Stimulated activated CD4-positive, alpha-beta T cell treated with anti-CD3 and anti-CD28 coated beads, Interleukin-12 subunit alpha, Interleukin-12 subunit beta, amount 100 ng/mL, for 4 hours (primary cell): ENCODE results near the gene RAB8B.

Source experiments
- DNase-seq: peaks from one replicate; pipeline ENCODE4 v3.0.0-alpha.2; 2020

RAB8B gene

DNA sequence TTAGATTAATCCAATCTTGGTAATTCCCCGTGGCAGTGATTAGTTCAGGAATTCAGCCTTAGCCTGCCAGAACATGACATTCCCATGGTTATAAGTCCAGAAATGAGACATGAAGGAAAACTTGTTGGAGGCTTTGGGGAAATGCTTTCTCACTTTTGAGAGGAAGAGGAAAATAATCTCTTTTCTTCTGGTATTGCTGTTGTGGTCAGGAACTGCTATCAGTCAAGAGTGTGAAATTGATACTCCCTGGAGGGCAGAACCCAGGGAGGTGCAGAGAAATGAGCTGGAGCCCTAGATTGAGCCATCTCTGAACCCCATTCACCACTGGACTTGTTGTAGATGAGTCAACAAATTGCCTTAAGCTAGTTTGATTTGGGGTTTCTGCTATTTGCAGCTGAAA lies 49.4 kb downstream of the RAB8B start:
- no peak for DNase-seq

DNA sequence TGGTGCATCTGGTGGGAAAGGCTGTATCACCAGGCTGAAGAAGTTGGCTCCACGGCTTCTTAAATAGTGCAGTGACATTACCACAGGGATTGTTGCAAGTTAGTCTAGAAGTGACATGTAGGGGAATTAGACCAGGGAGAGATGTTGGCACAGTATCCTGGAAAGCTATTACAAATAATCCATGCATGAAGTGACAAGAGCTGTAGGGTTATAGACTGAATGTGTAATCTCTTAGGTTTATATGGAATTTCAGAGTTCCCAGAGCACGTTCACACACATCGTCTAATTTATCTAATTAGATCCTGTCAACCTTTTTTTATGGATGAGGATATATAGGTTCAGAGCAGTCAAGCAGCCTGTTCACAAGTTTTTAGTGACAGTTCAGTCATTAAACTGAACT lies 50.7 kb downstream of the RAB8B start:
- no peak for DNase-seq

DNA sequence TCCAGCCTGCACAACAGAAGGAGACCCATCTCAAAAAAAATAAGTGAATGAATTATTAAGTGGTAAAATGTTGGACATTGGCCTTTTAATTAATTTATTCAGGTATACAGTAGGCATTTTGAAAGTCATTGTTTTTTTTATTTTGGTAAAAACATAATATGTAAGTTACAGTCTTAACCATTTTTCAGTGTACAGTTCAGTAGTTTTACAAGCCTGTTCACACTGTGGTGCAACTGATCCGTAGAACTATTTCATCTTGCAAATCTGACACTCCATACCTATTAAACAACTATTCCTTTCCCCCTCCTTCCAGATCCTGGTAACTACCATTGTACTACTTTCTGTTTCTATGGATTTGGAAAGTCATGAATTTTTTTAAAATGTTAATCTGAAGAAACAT lies 51.9 kb downstream of the RAB8B start:
- DNase-seq, result no peak

DNA sequence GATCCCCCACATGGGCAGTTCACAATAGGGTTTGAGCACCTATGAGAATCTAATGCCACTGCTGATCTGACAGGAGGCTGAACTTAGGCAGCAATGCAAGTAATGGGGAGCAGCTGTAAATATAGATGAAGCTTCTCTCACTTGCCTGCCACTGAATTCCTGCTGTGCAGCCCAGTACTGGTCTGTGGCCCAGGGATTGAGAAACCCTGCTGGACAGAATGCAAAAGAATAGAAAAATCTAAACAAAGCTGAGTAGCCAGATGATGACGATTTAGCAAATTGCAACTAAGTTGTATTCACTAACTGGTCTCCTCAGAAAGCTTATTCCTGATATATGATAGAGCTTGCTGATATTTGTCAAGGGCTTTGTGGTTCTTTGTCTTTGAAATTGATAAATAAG lies 53.7 kb downstream of the RAB8B start:
- DNase-seq, result no peak

DNA sequence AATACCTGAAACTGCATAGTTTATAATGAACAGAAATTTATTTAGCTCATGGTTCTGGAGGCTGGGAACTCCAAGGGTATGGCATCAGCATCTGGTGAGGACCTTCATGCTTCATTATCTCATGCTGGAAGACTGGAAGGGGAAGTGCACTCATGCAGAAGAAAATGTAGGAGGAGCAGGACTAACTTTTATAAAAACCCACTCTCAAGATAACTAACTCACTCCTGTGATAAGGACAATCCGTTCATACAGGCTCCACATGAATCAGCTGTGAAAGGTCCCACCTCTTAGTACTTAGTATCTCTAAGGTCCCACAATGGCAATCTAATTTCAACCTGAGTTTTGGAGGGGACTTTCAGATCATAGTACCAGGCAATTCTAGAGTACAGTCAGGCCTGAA lies 54.4 kb downstream of the RAB8B start:
- no peak for DNase-seq

DNA sequence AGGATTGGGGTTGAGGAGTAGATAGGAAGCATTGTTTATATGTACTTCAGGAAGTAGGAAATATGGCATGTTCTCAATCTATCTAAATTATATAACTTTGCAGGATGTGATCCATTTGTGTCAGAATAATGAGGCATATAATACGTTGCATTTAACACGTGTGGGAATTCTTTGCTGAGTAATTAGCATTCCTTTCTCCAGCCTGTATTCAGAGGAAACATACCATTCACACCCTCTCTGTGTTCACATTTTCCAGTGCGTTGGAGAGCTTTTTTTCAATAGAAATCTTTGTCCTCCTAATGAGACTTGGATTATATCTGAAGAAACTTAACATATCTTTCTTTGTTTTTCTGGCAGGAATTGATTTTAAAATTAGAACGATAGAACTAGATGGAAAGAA lies 55.0 kb downstream of the RAB8B start:
- no peak for DNase-seq

DNA sequence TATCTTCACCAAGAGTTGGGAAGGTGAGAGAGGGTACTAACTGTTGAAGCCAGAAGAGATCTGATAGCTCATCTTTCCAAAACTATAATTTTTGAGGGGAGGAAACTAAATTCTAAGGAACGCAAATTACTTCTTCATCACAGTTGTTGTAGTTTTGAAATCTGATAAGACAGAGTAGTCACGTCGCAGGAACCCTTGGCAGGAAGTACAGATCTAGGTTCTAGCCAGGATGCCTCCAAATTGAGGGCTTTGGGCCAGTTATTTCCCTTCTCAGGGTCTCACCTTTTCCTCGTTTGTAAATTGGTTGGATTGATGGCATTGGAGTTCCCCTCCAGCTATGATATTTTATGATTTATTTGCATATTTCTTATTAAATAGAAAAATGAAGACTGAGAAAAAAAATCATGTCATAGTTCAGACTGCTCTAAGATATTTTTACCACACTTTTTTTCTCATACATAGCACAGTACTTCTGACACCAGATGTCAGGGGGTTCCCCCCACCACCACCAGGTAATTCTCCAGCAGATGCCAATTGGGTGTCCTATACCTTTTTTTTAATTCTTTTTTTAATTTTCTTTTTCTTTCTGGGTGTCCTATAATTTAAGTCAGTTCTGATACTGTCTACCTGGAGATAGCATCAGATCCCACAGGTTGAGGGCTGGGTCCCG lies 55.7 kb downstream of the RAB8B start:
- no peak for DNase-seq

DNA sequence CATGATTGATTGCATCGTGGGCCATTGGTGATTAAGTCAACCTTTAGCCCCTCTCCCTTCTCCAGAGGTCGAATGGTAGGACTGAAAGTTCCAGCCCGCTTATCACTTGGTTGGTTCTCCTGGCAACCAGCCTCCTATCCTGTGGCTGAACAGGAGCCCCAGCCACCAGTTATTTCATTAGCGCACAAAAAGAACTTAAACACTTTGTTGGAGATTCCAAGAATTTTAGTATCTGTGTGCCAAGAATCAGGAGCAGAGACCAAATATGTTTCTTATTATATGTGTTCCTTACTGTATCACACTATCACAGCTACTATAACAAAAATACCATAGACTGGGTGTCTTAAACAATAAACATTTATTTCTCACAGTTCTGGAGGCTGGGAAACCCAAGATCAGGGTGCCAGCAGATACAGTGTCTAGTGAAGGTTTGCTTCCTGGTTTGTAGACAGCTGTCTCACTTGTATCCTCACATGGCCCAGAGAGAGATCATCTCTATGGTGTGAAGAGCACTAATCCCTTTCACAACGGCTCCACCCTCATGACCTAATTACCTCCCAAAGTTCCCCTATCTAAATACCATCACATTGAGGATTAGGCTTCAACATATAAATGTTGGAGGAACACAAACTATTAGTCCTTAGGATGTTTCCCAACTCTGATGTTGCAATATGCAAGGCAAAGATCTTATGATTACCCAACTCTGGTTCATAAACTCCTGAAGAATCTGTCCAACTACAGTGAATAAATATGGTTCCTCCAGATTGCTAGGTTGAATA lies 57.5 kb downstream of the RAB8B start:
- no peak for DNase-seq

DNA sequence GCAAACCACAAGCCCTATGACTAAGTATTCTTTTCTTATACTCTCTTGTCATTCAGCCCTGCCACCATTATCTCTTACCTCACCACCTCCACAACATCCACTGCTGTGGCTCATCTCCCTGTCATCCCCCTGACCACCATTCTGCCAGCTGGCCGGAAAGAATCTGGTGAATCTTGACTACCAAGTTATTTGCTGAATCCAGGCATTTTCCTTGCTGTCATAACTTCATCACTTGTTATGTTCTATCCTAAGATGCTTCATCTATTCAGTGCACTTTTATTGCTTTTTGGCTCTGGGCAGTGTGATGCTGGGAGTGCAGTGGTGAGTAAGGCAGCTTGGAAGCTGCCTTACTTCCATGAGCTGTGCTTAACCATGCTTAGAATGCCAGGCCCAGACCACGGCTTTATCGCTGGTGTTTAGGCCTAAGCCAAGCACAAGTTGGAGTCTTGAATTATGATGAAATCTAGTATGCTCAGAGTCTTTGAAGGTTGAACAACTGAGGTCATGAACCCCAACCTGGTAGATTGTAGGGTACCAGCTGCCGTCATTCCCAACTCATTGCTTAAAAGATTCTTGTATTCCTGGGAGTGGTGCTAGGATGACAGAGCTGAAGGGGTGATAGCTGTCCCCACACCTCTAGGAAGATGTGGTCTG lies 61.0 kb downstream of the RAB8B start:
- no peak for DNase-seq

DNA sequence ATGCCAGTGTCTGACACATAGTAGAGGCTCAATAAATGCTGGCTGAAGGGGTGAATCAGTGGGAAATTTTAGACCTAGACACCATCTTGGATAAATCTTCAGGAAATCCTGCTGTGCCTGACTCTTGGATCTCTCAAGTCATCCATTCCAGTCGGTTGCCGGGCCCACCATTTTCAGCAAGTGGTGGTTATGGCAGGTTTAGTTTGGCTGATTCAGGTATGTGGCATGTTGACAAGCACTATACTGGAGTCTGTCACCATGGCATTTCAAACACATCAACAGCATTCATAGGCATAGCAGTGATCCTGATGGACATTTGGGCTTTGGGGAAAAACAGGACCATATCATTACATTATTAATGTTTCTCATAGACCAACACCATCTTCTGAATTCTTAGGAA lies 62.3 kb downstream of the RAB8B start:
- no peak for DNase-seq

DNA sequence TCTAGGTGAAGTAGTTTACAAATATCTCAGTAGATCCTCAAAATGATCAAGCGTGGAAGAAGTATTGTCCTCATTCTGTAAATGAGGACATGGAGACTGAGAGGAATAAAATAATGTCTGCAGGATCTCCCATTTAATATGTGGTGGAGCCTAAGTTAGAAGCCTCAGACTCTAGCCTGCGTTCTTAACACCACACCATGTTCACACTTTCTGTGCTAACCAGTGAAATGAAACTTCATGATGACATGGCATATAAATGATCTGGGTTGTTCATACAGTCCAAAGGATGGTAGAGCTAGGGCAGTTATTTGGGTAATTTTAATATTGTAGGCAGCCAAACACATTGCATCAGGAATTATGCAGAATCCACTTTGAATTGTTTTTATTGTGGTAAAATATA lies 62.9 kb downstream of the RAB8B start:
- DNase-seq, result no peak

DNA sequence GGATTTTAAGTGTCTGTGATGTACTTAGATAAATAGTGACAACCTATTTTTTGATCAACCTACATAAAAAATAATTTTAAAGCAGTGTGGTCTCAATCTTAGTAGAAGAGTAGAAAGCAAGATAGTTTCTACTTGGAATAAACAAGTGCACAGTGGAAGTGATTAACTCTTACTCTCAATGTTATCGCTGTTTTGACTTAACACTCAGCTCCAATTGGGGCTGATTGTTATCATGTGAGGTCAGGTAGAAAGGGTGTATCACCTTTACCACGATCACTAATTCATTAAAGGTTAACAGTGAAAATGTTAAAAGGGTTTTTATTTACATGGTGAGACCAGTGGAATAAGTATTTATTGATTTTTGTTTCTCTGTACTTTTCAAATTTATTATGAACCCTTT lies 65.6 kb downstream of the RAB8B start:
- no peak for DNase-seq

DNA sequence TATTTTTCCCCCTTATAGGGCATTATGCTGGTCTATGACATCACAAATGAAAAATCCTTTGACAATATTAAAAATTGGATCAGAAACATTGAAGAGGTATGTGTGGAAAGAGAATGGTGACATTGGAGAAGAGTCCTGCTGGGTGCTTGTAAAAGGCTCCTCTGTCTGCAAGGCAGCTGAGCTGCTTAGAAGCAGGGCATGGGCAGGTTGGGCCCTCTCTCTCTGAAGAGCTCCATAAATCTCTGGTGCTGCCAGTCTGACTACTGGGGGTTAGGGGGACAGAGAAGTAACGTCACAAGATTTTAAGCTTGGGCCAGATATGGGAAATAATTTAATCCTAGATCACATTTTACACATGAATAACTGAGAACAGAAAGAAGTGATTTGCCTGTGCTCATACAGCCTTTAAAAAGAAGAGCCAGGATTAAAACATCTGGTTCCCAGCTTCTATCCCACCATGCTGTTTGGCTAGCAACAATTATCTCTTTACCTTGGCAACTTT lies 66.1 kb downstream of the RAB8B start:
- DNase-seq, result no peak

DNA sequence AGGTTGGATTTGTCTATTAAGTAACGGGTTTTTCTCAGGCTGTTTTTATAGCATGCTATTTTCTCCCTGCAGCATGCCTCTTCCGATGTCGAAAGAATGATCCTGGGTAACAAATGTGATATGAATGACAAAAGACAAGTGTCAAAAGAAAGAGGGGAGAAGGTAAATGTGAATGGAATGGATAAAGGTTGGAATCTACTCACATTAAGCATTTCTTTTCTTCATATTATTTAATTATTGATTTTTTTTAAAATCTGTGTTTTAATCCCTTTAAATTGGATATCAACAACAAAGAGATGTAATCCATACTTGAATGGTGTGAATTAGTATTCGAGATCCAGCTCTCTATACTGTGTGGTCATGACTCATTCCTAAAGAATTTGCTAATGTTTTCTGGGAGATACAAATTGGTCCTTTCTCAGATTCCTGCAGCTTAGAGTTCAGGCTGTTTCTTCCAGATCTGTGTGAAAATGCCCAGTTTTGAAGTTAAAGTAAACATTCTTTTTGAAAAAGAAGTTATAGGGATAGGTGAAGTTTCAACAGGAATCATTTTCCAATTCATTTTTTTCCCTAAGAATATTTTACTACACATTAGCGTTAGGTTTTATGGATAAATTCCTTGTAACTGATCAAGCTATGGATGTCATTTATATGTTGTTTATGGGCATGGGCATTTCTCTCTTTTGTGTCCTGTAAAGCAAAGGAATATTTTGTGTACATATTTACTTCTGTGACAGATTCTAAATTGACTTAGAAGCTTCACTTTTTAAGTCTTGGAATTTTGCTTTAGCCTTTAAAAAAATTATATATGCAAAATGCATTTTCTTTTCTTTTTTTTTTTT lies 67.2 kb downstream of the RAB8B start:
- no peak for DNase-seq

DNA sequence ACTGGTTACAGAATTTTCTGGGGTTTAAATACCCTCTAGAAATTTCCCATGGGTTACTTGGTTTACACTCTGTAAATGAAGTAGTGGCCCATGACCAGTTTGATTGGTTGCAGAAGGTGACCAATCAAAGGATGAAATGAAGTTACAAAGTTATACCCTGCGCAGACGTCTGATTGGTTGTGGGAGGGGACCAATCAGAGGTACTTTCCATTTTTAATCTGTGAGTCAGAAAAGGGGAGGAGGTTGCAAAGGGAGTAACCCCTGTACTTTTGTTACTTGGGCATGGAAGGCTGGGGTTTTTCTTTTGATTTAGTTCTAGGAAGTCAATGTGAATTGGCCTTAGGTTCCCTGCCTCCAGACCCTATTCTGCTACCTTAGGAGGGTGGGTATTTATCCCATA lies 69.3 kb downstream of the RAB8B start:
- no peak for DNase-seq

DNA sequence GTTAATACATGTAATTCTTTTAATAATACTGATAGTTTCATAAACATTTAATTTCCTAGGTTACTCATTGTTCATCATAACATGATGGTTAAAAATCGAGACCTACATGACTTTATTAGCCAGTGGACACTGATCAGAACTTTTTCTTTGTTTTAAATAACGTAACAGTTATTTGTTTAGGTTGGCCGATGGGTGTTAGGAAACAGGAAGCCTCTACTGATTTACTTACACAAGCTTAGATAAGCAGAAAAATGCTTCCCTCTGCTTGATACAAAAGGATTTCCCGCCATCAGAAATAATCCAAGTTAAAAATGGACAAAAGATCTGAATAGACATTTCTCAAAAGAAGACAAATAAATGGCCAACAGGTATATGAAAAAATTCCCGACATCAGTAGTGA lies 71.4 kb downstream of the RAB8B start:
- DNase-seq, result no peak

DNA sequence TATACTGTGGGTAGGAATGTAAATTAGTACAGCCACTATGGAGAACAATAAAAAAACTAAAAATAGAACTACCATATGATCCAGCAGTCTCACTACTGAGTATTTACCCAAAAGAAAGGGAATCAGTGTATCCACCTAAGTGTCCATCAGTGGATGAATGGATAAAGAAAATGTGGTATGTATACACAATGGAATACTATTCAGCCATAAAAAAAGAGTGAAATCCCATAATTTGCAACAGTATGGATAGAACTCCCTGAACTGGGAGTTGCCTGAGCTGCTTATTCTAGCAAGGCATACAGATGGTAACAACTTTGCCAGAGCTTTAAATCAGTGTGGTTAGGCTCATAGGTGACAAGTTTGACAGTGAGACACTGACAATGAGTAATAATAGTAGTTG lies 71.9 kb downstream of the RAB8B start:
- DNase-seq, result no peak

DNA sequence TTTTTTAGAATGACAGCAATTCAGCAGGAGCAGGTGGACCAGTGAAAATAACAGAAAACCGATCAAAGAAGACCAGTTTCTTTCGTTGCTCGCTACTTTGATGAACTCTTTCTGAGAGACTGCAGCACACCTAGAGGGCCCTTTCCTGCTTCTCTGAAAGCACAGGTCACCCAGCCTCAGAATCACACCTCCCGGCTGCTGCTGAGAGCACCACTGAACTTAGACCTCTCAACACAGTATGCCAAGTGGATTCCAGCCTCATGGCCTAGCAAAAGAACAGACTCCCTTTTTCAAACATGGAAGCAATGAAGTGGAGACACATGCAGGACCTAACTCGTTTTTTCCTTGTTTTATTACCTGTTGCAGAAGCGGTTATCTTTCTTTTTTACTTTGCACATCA lies 74.1 kb downstream of the RAB8B start:
- DNase-seq, result no peak

DNA sequence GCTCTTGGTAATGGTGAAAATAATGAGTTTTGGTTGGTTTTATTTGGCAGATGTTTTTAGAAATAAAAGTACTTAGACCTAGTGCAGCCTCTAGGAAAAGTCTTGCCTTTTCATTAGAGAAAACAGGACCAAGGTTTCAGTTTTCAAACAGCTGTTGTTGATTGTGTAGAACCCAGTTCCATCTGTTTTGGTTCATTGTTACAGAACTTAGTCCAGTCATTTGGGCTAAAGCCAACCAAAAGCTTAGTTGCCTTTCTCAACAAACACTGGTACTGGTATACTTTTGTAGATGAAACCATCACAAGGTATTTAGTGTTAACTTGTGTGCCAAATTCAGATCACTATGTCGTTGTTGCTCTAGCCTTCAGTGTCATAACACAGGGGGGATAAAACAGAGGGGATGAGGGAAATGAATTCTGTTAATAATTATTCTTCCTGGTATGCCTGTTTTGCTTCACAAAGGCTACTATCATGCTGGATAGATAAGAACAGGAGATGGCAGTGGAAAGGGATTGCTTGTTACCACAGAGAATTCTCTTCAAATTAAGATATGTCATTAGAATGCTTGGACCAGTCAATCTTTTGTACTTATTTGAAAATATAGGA lies 75.4 kb downstream of the RAB8B start:
- no peak for DNase-seq

DNA sequence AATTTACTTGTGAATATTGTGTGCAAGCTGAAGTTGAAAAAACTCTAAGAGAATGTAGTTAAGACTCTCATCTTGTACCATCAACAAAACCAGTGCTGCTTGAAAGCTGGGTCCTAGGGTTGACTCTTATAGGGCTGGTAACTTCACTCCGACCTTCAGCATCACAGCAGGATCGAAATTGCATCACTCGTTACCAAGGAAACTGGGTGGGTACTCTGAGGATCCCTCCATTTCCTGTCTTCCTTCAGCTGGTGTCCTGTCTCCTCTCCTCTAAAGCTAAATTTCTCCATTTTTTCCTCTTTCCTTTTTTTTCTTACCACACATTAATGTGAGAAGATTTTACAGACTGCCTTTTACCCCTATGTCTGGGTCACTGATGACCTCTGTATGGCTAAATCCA lies 85.0 kb downstream of the RAB8B start:
- no peak for DNase-seq

DNA sequence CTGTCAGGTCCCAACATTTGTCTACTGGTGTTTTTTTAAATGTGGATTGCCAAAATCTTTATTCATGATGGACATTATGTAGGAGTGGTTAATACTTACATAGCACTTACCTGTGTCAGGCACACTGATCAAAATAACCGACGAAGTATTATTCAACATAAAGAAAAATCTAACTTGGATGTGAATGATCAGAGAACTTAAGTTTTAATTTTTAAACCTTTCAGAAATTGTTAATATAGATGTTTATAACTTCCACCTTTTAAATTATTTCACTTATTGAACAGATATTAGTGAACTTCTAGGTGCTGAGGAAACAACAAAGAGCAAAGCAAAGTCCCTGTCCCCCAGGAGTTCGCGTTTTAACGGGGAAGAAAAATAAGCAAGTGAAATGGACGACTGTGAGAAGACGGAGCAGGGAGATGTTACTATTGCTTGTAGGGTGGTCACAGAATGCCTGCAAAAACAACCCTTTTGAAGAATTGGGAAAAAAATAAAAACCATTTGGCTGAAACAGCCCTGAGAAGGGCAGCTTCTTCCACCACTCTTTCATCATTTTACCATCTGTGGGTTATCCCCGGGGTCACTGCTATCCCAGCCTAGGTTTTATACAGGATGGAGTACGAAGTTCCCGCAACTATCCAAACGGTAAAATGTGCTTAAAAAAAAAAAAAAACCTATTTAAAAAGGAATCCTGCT lies 87.1 kb downstream of the RAB8B start:
- no peak for DNase-seq
